ENCODE measurements around the gene SLC18A3. TPM values are rescaled to one million over a fixed set of nuclear protein-coding genes. Genes with fewer than 3 reads are reported as not detected.

The SLC18A3 gene
- total RNA-seq, 2 donors from 2014 or later, result not detected

DNA sequence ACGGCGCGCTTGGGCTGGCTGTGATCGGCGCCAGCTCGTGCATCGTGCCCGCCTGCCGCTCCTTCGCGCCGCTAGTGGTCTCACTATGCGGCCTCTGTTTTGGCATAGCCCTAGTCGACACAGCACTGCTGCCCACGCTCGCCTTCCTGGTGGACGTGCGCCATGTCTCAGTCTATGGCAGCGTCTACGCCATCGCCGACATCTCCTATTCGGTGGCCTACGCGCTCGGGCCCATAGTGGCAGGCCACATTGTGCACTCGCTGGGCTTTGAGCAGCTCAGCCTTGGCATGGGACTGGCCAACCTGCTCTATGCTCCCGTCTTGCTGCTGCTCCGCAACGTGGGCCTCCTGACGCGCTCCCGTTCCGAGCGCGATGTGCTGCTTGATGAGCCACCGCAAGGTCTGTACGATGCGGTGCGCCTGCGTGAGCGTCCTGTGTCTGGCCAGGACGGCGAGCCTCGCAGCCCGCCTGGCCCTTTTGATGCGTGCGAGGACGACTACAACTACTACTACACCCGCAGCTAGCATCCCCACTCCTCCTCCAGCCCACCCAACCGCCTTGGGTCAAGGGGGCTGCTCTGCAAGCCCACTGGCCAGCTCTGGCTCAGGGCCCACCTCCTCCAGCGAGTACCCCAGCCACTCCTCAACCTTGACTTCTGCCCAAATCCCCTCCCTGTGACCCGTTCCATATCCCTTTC lies 1.9 kb downstream of the SLC18A3 start:
- Mint-ChIP-seq H3K4me3 (no peak overlapping the region), H3K27ac (no peak overlapping the region), H3K4me1 (peaks cover 14% of the 10 kb centered on the region), H3K36me3 (ENCODE audit: low read depth) (peaks cover 3% of the 10 kb centered on the region), H3K27me3 (ENCODE audit: insufficient read depth) (peaks cover 98% of the 10 kb centered on the region), H3K9me3 (peaks cover 16% of the 10 kb centered on the region)
- Histone ChIP-seq H3K4me1 (ENCODE audit: control insufficient read depth, insufficient read depth, low read length) (no peaks in the 10 kb centered on the region), H3K9ac (ENCODE audit: extremely low read depth, low read length, poor library complexity, severe bottlenecking) (no peak overlapping the region), H3K36me3 (ENCODE audit: control insufficient read depth, insufficient read depth, low read length) (no peaks in the 10 kb centered on the region), H3K4me3 (ENCODE audit: low read length) (no peak overlapping the region), H3K27ac (ENCODE audit: low read depth, low read length) (no peak overlapping the region), H3K27me3 (ENCODE audit: control insufficient read depth, insufficient read depth, low read length, poor library complexity, severe bottlenecking) (peaks cover 99% of the 10 kb centered on the region), H3K9me3 (ENCODE audit: control insufficient read depth, low read length) (no peaks in the 10 kb centered on the region)
- TF ChIP-seq CTCF (conservative IDR thresholded peaks at IDR 0.05), result no peak
- DNase-seq, result peak; percentile 59
- WGBS, 2 experiments (ENCODE audit: insufficient coverage in 1 of 2, insufficient read length in 1 of 2), result 18 to 19% methylated on average over 21 to 53 of the region's 53 CpGs

GRCh38 chr10:49612513-49613164 lies 2.5 kb downstream of the SLC18A3 start:
- Histone ChIP-seq H3K4me1 (ENCODE audit: control insufficient read depth, insufficient read depth, low read length) (no peaks in the 10 kb centered on the region), H3K9ac (ENCODE audit: extremely low read depth, low read length, poor library complexity, severe bottlenecking) (no peak overlapping the region), H3K36me3 (ENCODE audit: control insufficient read depth, insufficient read depth, low read length) (no peaks in the 10 kb centered on the region), H3K27me3 (ENCODE audit: control insufficient read depth, insufficient read depth, low read length, poor library complexity, severe bottlenecking) (peaks cover 99% of the 10 kb centered on the region), H3K4me3 (ENCODE audit: low read length) (no peak overlapping the region), H3K27ac (ENCODE audit: low read depth, low read length) (no peak overlapping the region), H3K9me3 (ENCODE audit: control insufficient read depth, low read length) (no peaks in the 10 kb centered on the region)
- WGBS, 2 experiments (ENCODE audit: insufficient coverage in 1 of 2, insufficient read length in 1 of 2), result 6 to 10% methylated on average over 12 to 29 of the region's 29 CpGs
- Mint-ChIP-seq H3K27me3 (ENCODE audit: insufficient read depth) (peaks cover 98% of the 10 kb centered on the region), H3K4me3 (no peak overlapping the region), H3K36me3 (ENCODE audit: low read depth) (peaks cover 3% of the 10 kb centered on the region), H3K9me3 (peaks cover 16% of the 10 kb centered on the region), H3K4me1 (peaks cover 14% of the 10 kb centered on the region), H3K27ac (no peak overlapping the region)
- DNase-seq, result peak; percentile 93
- peak; percentile 51 for TF ChIP-seq CTCF (conservative IDR thresholded peaks at IDR 0.05)

DNA sequence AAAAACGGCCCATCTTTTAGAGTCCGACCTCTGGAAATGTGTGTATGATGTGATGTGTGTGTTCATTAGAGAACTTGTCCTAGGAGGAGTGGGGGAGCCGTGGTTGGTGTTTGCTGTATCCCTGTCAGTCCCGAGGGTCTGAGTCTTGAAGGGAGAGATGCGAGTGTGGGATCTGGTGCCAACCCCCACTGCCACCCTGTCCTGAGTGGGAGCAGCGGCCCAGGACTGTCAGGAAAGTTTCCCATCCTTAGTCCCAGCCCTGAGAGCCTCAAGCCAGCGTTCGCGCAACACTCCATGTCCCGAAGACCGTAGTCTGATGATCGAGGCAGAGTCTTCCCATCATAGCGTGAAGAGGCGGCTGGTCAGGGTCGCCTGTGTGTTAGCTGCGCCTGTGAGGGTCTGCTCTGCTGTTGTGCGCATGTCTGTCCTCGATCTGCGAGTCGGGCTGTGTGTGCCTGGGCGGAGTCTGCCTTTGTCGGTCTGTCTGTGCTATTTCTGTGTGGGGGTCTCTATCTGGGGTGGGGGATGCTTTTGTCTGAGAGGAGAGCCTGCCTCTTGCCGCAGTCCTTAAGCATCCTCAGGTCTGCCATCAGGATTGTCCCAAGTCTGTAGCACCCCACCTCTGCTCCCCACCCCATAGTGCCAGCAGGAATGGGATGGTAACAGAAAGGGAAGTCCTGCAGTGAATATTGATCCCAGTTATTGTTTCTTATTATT lies 3.2 kb downstream of the SLC18A3 start:
- no peak overlapping the region for H3K4me3 ChIP-seq (ENCODE audit: low read length)
- H3K4me1 Mint-ChIP-seq, result peaks cover 14% of the 10 kb centered on the region
- H3K4me3 Mint-ChIP-seq, result peak overlapping the region; percentile 9
- no peak overlapping the region for H3K27ac ChIP-seq (ENCODE audit: low read depth, low read length)
- no peak overlapping the region for H3K9ac ChIP-seq (ENCODE audit: extremely low read depth, low read length, poor library complexity, severe bottlenecking)
- H3K27ac Mint-ChIP-seq, result no peak overlapping the region
- peaks cover 98% of the 10 kb centered on the region for H3K27me3 Mint-ChIP-seq (ENCODE audit: insufficient read depth)
- DNase-seq, result peak; percentile 66
- peaks cover 3% of the 10 kb centered on the region for H3K36me3 Mint-ChIP-seq (ENCODE audit: low read depth)
- peaks cover 16% of the 10 kb centered on the region for H3K9me3 Mint-ChIP-seq
- TF ChIP-seq CTCF (conservative IDR thresholded peaks at IDR 0.05), result no peak
- WGBS, 2 experiments (ENCODE audit: insufficient coverage in 1 of 2, insufficient read length in 1 of 2), result 2 to 9% methylated on average over 10 to 23 of the region's 23 CpGs
- no peaks in the 10 kb centered on the region for H3K9me3 ChIP-seq (ENCODE audit: control insufficient read depth, low read length)
- no peaks in the 10 kb centered on the region for H3K4me1 ChIP-seq (ENCODE audit: control insufficient read depth, insufficient read depth, low read length)
- H3K36me3 ChIP-seq (ENCODE audit: control insufficient read depth, insufficient read depth, low read length), result no peaks in the 10 kb centered on the region
- peaks cover 99% of the 10 kb centered on the region for H3K27me3 ChIP-seq (ENCODE audit: control insufficient read depth, insufficient read depth, low read length, poor library complexity, severe bottlenecking)

Measured in endodermal cell (in vitro differentiated cells).